ENCODE measurements around the gene ADAM20. TPM values are rescaled to one million over a fixed set of nuclear protein-coding genes. Genes with fewer than 3 reads are reported as not detected.
"Not testable (repeated sequence)": the region's sequence is repeated elsewhere in the genome, so short reads cannot be mapped to it uniquely, and the experiment has no call there.

The ADAM20 gene
- total and polyA plus RNA-seq, 4 donors, result 0.10 to 3.8 (median 2.5) TPM; not detected in 1

DNA sequence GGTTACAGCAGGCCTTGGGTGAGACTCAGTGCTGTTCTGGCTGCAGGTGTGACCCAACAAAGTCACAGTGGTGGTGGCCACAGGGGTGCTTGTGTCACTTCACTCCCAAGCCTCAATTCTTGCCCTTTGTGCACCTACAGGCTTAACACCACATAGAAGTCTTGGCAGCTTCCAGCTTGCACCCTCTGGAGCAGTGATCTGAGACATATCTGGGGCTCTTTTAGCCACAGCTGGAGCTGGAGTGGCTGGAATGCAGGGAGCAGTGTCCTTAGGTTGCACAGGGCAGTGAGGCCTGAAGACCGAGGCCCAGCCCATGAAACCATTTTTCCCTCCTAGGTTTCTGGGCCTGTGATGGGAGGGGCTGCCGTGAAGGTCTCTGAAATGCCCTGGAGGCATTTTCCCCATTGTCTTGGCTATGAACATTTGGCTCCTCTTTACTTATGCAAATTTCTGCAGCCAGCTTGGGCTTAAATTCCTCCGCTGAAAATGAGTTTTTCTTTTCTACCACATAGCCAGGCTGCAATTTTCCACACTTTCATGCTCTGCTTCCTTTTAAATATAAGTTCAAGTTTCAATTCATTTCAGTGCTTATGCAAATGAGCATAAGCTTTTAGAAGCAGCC is 45.1 kb downstream of the ADAM20 start:
- ATAC-seq (ENCODE audit: low FRiP score) (no peak), DNase-seq (no peak)
- H3K27me3 ChIP-seq (ENCODE audit: control insufficient read depth in 1 of 2, insufficient read depth in 2 of 2, low read length in 1 of 2), result no peaks in the 10 kb centered on the region
- no peaks in the 10 kb centered on the region for H3K4me1 ChIP-seq (ENCODE audit: control insufficient read depth in 1 of 2, insufficient read depth in 2 of 2, low read length in 2 of 2)
- H3K36me3 ChIP-seq (ENCODE audit: control insufficient read depth in 1 of 2, insufficient read depth in 2 of 2, low read length in 1 of 2), result peaks cover 3 to 4% of the 10 kb centered on the region in 2 donors
- intact Hi-C loops (cut with DNase I), result no loop called here
- no peak overlapping the region for H3K27ac ChIP-seq (ENCODE audit: low read depth in 1 of 2, low read length in 2 of 2)
- no peak overlapping the region for H3K4me3 ChIP-seq (ENCODE audit: low read length in 2 of 2)
- 85 to 93% methylated on average over 3 of the region's 3 CpGs for WGBS, 2 donors
- peaks cover 8% of the 10 kb centered on the region for H3K9me3 ChIP-seq (ENCODE audit: control insufficient read depth, low read length)

DNA sequence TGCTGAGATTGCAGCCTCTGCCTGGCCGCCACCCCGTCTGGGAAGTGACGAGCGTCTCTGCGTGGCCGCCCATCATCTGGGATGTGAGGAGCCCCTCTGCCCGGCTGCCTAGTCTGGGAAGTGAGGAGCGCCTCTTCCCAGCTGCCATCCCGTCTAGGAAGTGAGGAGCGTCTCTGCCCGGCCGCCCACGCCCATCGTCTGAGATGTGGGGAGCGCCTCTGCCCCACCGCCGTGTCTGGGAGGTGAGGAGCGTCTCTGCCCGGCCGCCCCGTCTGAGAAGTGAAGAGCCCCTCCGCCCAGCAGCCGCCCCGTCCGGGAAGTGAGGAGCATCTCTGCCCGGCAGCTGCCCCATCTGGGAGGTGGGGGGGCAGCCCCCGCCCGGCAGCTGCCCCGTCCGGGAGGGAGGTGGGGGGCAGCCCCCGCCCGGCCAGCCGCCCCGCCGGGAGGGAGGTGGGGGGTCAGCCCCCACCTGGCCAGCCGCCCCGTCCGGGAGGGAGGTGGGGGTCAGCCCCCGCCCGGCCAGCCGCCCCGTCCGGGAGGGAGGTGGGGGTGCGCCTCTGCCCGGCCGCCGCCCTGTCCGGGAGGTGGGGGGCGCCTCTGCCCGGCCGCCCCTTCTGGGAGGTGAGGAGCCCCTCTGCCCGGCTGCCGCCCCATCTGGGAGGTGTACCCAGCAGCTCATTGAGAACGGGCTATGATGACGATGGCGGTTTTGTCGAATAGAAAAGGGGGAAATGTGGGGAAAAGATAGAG is 57.3 kb downstream of the ADAM20 start:
- intact Hi-C loops (cut with DNase I); H3K27me3 ChIP-seq (ENCODE audit: control insufficient read depth in 1 of 2, insufficient read depth in 2 of 2, low read length in 1 of 2); H3K36me3 ChIP-seq (ENCODE audit: control insufficient read depth in 1 of 2, insufficient read depth in 2 of 2, low read length in 1 of 2); H3K4me3 ChIP-seq (ENCODE audit: low read length in 2 of 2); ATAC-seq (ENCODE audit: low FRiP score); H3K9me3 ChIP-seq (ENCODE audit: control insufficient read depth, low read length); H3K27ac ChIP-seq (ENCODE audit: low read depth in 1 of 2, low read length in 2 of 2); H3K4me1 ChIP-seq (ENCODE audit: control insufficient read depth in 1 of 2, insufficient read depth in 2 of 2, low read length in 2 of 2); DNase-seq: not testable (repeated sequence)
- WGBS, 2 donors, result 94 to 96% methylated on average over 40 to 57 of the region's 57 CpGs

DNA sequence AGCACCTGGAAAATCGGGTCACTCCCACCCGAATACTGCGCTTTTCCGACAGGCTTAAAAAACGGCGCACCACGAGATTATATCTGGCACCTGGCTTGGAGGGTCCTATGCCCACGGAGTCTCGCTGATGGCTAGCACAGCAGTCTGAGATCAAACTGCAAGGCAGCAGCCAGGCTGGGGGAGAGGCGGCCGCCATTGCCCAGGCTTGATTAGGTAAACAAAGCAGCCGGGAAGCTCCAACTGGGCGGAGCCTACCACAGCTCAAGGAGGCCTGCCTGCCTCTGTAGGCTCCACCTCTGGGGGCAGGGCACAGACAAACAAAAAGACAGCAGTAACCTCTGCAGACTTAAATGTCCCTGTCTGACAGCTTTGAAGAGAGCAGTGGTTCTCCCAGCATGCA is 59.3 kb downstream of the ADAM20 start:
- DNase-seq; H3K27ac ChIP-seq (ENCODE audit: low read depth in 1 of 2, low read length in 2 of 2); ATAC-seq (ENCODE audit: low FRiP score); H3K4me1 ChIP-seq (ENCODE audit: control insufficient read depth in 1 of 2, insufficient read depth in 2 of 2, low read length in 2 of 2); H3K27me3 ChIP-seq (ENCODE audit: control insufficient read depth in 1 of 2, insufficient read depth in 2 of 2, low read length in 1 of 2); H3K4me3 ChIP-seq (ENCODE audit: low read length in 2 of 2); intact Hi-C loops (cut with DNase I); H3K9me3 ChIP-seq (ENCODE audit: control insufficient read depth, low read length); H3K36me3 ChIP-seq (ENCODE audit: control insufficient read depth in 1 of 2, insufficient read depth in 2 of 2, low read length in 1 of 2): not testable (repeated sequence)
- 87 to 96% methylated on average over 9 to 13 of the region's 13 CpGs for WGBS, 2 donors

DNA sequence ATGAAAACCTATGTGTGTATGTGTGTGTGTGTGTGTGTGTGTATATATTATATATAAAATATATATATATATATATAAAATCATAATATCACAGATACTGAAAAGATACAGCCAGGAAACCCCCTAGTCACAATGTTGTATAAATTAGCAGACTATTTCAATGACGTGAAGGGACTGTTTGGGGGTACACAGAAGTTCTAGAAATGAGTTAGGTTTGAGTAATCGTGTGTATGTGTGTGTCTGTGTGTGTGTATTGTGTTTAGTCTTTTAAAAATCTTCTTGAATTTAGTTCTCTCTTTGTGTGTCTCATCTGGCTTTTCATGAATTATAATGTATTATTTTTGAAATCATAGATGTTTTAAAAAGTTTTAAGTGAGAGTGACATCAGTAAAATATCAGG is 61.0 kb downstream of the ADAM20 start:
- intact Hi-C loops (cut with DNase I), result no loop called here
- no peaks in the 10 kb centered on the region for H3K9me3 ChIP-seq (ENCODE audit: control insufficient read depth, low read length)

More for the DNA sequence above, 61.0 kb downstream of the ADAM20 start:
- WGBS, 2 donors, result 79 to 84% methylated on average over 2 of the region's 2 CpGs
- DNase-seq, result no peak
- no peak overlapping the region for H3K27ac ChIP-seq (ENCODE audit: low read depth in 1 of 2, low read length in 2 of 2)
- H3K36me3 ChIP-seq (ENCODE audit: control insufficient read depth in 1 of 2, insufficient read depth in 2 of 2, low read length in 1 of 2), result no peaks in the 10 kb centered on the region
- no peaks in the 10 kb centered on the region for H3K4me1 ChIP-seq (ENCODE audit: control insufficient read depth in 1 of 2, insufficient read depth in 2 of 2, low read length in 2 of 2)
- H3K27me3 ChIP-seq (ENCODE audit: control insufficient read depth in 1 of 2, insufficient read depth in 2 of 2, low read length in 1 of 2), result no peaks in the 10 kb centered on the region
- no peak for ATAC-seq (ENCODE audit: low FRiP score)
- no peak overlapping the region for H3K4me3 ChIP-seq (ENCODE audit: low read length in 2 of 2)

Other genes starting within 250 kb of the ADAM20 start
- 10 to 100 TPM; 10.7 to 16.7 TPM for gene COX16, start 175.3 kb downstream of the ADAM20 start, total RNA-seq
- 10 to 100 TPM; 28.3 to 85.8 TPM for gene COX16, start 175.3 kb downstream of the ADAM20 start, polyA plus RNA-seq
- gene SYNJ2BP, start 117.9 kb downstream of the ADAM20 start, total RNA-seq, result 10 to 100 TPM; 28.6 to 35.8 TPM
- gene SYNJ2BP, start 117.9 kb downstream of the ADAM20 start, polyA plus RNA-seq, result 10 to 100 TPM; 16.6 to 26.7 TPM
- gene ADAM21, start 82.8 kb downstream of the ADAM20 start, total RNA-seq, result under 1 TPM; 0.13 to 0.24 TPM
- not detected for gene ADAM21, start 82.8 kb downstream of the ADAM20 start, polyA plus RNA-seq
- 10 to 100 TPM; 31.5 to 40.1 TPM for gene MED6, start 65.7 kb upstream of the ADAM20 start, total RNA-seq
- gene MED6, start 65.7 kb upstream of the ADAM20 start, polyA plus RNA-seq, result 10 to 100 TPM; 15.5 to 24.8 TPM
- gene TTC9, start 106.9 kb upstream of the ADAM20 start, total RNA-seq, result 1 to 10 TPM; 2.7 to 2.9 TPM
- gene TTC9, start 106.9 kb upstream of the ADAM20 start, polyA plus RNA-seq, result 1 to 10 TPM; 1.6 to 2.8 TPM

Measured in aorta (tissue), 5 donors.